ENCODE measurements around the gene PRKAG3. TPM values are rescaled to one million over a fixed set of nuclear protein-coding genes. Genes with fewer than 3 reads are reported as not detected.

The PRKAG3 gene
- total and polyA plus RNA-seq, 8 donors: not detected

Other genes with a start within 250 kb of the PRKAG3 start
- 10 to 100 TPM in 2 of 5 donors, 1 to 10 TPM in 3; 2.5 to 33.6 (median 6.4) TPM for gene PLCD4, start 223.9 kb downstream of the PRKAG3 start, total RNA-seq
- 1 to 10 TPM in 1 of 3 donors, under 1 TPM in 1, not detected in 1; 0.19 to 6.8 TPM for gene PLCD4, start 223.9 kb downstream of the PRKAG3 start, polyA plus RNA-seq
- 10 to 100 TPM in 4 of 5 donors, 1 to 10 TPM in 1; 8.3 to 49.1 (median 21.3) TPM for gene ZNF142, start 172.2 kb downstream of the PRKAG3 start, total RNA-seq
- 1 to 10 TPM; 3.6 to 5.5 (median 4.1) TPM for gene ZNF142, start 172.2 kb downstream of the PRKAG3 start, polyA plus RNA-seq
- gene BCS1L, start 172.1 kb downstream of the PRKAG3 start, total RNA-seq: 10 to 100 TPM in 4 of 5 donors, 1 to 10 TPM in 1; 2.3 to 77.3 (median 18.9) TPM
- 10 to 100 TPM; 14.8 to 54.0 (median 20.1) TPM for gene BCS1L, start 172.1 kb downstream of the PRKAG3 start, polyA plus RNA-seq
- gene RNF25, start 159.8 kb downstream of the PRKAG3 start, total RNA-seq: 1 to 10 TPM in 4 of 5 donors, not detected in 1; 3.6 to 7.0 (median 4.6) TPM
- gene RNF25, start 159.8 kb downstream of the PRKAG3 start, polyA plus RNA-seq: 10 to 100 TPM; 24.1 to 26.8 (median 26.1) TPM
- gene STK36, start 159.7 kb downstream of the PRKAG3 start, total RNA-seq: 100 to 1,000 TPM in 1 of 5 donors, 10 to 100 TPM in 4; 25.2 to 253 (median 33.3) TPM
- gene STK36, start 159.7 kb downstream of the PRKAG3 start, polyA plus RNA-seq: 10 to 100 TPM in 1 of 3 donors, 1 to 10 TPM in 2; 3.8 to 23.3 (median 8.5) TPM
- 100 to 1,000 TPM in 2 of 5 donors, 10 to 100 TPM in 2, 1 to 10 TPM in 1; 8.8 to 139 (median 32.9) TPM for gene TTLL4, start 121.0 kb downstream of the PRKAG3 start, total RNA-seq
- 10 to 100 TPM in 2 of 3 donors, 1 to 10 TPM in 1; 9.2 to 11.6 (median 10.1) TPM for gene TTLL4, start 121.0 kb downstream of the PRKAG3 start, polyA plus RNA-seq
- gene CYP27A1, start 49.7 kb downstream of the PRKAG3 start, total RNA-seq: 100 to 1,000 TPM in 1 of 5 donors, 10 to 100 TPM in 4; 11.6 to 546 (median 15.8) TPM
- gene CYP27A1, start 49.7 kb downstream of the PRKAG3 start, polyA plus RNA-seq: 10 to 100 TPM in 2 of 3 donors, 1 to 10 TPM in 1; 4.4 to 10.7 (median 10.4) TPM
- gene WNT6, start 28.0 kb upstream of the PRKAG3 start, total RNA-seq: 1 to 10 TPM in 2 of 5 donors, not detected in 3; 1.8 to 3.3 TPM
- gene WNT6, start 28.0 kb upstream of the PRKAG3 start, polyA plus RNA-seq: 1 to 10 TPM in 1 of 3 donors, under 1 TPM in 2; 0.25 to 2.9 (median 0.76) TPM
- gene WNT10A, start 49.0 kb upstream of the PRKAG3 start, total RNA-seq: 1 to 10 TPM in 1 of 5 donors, not detected in 4; 4.3 TPM
- 1 to 10 TPM in 1 of 3 donors, not detected in 2; 6.7 TPM for gene WNT10A, start 49.0 kb upstream of the PRKAG3 start, polyA plus RNA-seq
- gene CDK5R2, start 127.9 kb upstream of the PRKAG3 start, total RNA-seq: under 1 TPM in 3 of 5 donors, not detected in 2; 0.37 to 0.58 (median 0.45) TPM
- gene CDK5R2, start 127.9 kb upstream of the PRKAG3 start, polyA plus RNA-seq: under 1 TPM; 0.20 to 0.56 (median 0.46) TPM
- 1 to 10 TPM in 1 of 5 donors, not detected in 4; 1.3 TPM for gene FEV, start 153.4 kb upstream of the PRKAG3 start, total RNA-seq
- 1 to 10 TPM in 1 of 3 donors, under 1 TPM in 2; 0.28 to 6.4 (median 0.87) TPM for gene FEV, start 153.4 kb upstream of the PRKAG3 start, polyA plus RNA-seq
- 1 to 10 TPM in 1 of 5 donors, not detected in 4; 2.8 TPM for gene CRYBA2, start 161.6 kb upstream of the PRKAG3 start, total RNA-seq
- gene CRYBA2, start 161.6 kb upstream of the PRKAG3 start, polyA plus RNA-seq: 1 to 10 TPM; 1.2 to 7.5 (median 3.7) TPM
- 1 to 10 TPM in 1 of 5 donors, not detected in 4; 2.6 TPM for gene CFAP65, start 209.7 kb upstream of the PRKAG3 start, total RNA-seq
- under 1 TPM in 1 of 3 donors, not detected in 2; 0.10 TPM for gene CFAP65, start 209.7 kb upstream of the PRKAG3 start, polyA plus RNA-seq
- gene IHH, start 229.1 kb upstream of the PRKAG3 start, total RNA-seq: 10 to 100 TPM in 4 of 5 donors, under 1 TPM in 1; 0.58 to 59.1 (median 16.5) TPM
- gene IHH, start 229.1 kb upstream of the PRKAG3 start, polyA plus RNA-seq: 1 to 10 TPM; 6.4 to 9.0 (median 7.8) TPM